Heart left ventricle (tissue), 13 donors: Measurements from ENCODE around the gene CNIH3.

Experiments
- POLR2A ChIP-seq, 2 donors: fragments of 450-650 bp; IDR thresholded peaks; one replicate each; pipeline ENCODE4 v1.6.1; 2017; ENCODE audit warnings: antibody characterized with exemption in 2 of 2, mild to moderate bottlenecking in 2 of 2, moderate library complexity in 2 of 2
- TF ChIP-seq, protein P1 (sequence below), 12 donors: fragments of 200-600 bp; sonication (generic) in 4 of 12; IDR thresholded peaks; one replicate each; pipeline versions ENCODE4 v1.5.0 to v1.8.0; 2018 to 2022; ENCODE audit warnings: antibody characterized with exemption in 12 of 12, mild to moderate bottlenecking in 5 of 12
- donor health status: ischemic (EF 13 %, LVEDD 7.1; RV severe dilation, severe dysfunction).
- donor health status: DM: no; HTN: yes; CAD: no.
- donor health status: DM: no; HTN: no; CAD: no.
- donor health status: ischemic (EF 25% LVEDD 6.9; RV normal size, moderate dysfunction).
- donor health status: ischemic (EF 25% LVEDD 5.7; RV mildly dilated, moderate dysfunction).
- donor health status: ischemic (EF 35%, LVEDD 5.7; RV mildly dilated, moderate dysfunction).
- donor health status: nonischemic (EF 11% LVEDD 7.7; RV severe dilation, severe dysfunction).
- donor health status: DM: yes; HTN: yes; CAD: no.
- donor health status: PGD.
- donor health status: ischemic (EF 29% LVEDD 5.4; RV normal size, mild dysfunction).
- donor health status: nonischemic (EF 23%, LVEDD 6.1; RV moderate dilation, normal function).

DNA sequence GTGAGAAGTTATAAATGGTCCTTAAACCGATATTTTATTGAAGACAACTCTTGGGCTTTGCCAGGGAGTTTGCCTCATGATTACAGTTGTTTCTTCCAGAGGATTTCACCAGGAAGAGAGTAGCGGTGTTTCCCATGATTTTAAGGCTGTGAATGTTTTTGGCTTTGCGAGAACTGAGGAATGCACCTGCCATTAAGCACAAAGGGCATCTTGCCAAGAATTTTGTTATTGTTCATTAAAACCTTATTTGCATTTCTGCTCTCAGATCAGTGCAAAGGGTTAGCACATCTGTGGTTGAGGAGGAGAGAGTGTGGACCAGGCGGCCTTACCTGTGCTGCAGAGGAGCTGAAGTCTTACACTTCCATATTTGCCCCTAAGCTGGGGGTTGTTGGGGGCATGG is 13.8 kb downstream of the CNIH3 start:
- TF ChIP-seq, protein P1, sequence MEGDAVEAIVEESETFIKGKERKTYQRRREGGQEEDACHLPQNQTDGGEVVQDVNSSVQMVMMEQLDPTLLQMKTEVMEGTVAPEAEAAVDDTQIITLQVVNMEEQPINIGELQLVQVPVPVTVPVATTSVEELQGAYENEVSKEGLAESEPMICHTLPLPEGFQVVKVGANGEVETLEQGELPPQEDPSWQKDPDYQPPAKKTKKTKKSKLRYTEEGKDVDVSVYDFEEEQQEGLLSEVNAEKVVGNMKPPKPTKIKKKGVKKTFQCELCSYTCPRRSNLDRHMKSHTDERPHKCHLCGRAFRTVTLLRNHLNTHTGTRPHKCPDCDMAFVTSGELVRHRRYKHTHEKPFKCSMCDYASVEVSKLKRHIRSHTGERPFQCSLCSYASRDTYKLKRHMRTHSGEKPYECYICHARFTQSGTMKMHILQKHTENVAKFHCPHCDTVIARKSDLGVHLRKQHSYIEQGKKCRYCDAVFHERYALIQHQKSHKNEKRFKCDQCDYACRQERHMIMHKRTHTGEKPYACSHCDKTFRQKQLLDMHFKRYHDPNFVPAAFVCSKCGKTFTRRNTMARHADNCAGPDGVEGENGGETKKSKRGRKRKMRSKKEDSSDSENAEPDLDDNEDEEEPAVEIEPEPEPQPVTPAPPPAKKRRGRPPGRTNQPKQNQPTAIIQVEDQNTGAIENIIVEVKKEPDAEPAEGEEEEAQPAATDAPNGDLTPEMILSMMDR (IDR thresholded peaks at IDR 0.05): no peak
- no peak for TF ChIP-seq POLR2A (IDR thresholded peaks at IDR 0.05)
